Nephron progenitor cell (in vitro differentiated cells): ENCODE data around the gene MS4A4E.

Experiments used
- DNase-seq: peaks from one replicate; pipeline ENCODE4 v3.0.0; 2021
- H3K27ac Mint-ChIP-seq: 2 replicates; pipeline ENCODE4 v1.8.0; 2021; ENCODE audit warnings: mild to moderate bottlenecking, moderate library complexity, mixed read lengths
- H3K27me3 Mint-ChIP-seq: 2 replicates; pipeline ENCODE4 v1.8.0; 2021; ENCODE audit warnings: mild to moderate bottlenecking, low read depth, mixed read lengths; ENCODE audit not compliant: poor library complexity
- H3K36me3 Mint-ChIP-seq: 2 replicates; pipeline ENCODE4 v1.8.0; 2021; ENCODE audit warnings: low read depth, mixed read lengths
- H3K4me1 Mint-ChIP-seq: 2 replicates; pipeline ENCODE4 v1.8.0; 2021; ENCODE audit warnings: mixed read lengths
- H3K4me3 Mint-ChIP-seq: 2 replicates; pipeline ENCODE4 v1.8.0; 2021; ENCODE audit warnings: mild to moderate bottlenecking, moderate library complexity, mixed read lengths
- H3K9me3 Mint-ChIP-seq: 2 replicates; pipeline ENCODE4 v1.8.0; 2021; ENCODE audit warnings: mild to moderate bottlenecking, moderate library complexity, mixed read lengths
- TF ChIP-seq, protein P1 (sequence below): fragments of 200-600 bp; sonication (generic); IDR thresholded peaks from 2 replicates; pipeline ENCODE4 v1.5.0; 2021; ENCODE audit warnings: antibody characterized with exemption

Gene MS4A4E

DNA sequence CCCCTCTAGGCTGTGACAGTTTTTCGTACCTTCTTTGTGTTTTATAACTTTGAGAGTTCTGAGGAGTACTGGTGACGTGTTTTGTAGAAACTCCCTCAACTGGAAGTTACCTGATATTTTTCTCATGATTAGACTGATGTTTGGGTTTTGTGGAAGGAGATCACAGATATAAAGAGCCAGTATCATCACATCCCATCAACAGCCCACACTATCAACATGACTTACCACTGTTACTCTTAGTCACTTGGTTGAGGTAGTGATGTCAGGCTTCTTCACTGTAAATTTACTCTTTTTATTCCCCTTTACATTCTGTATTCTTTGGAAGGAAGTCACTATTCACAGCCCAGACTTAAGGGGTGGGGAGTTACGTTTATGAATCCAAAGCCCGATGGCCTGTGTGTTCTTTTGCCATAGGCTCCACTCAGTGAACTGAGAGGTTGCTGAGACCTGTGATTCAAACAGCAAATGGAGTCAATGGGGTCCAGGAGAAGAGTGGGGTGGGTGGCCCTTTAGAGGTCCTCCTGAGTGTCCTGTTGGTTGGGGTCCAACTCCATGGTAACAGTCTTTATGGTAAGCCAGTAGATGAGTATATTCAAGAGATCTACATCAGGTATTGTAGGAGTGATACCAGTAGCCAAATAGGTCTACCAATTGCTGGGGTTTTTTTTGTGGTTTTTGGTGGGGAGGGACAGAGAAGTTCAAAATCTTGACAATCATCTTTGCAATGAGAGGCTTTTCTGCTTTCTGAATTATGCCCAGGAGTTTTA lies 15.2 kb upstream of the MS4A4E start:
- no peaks in the 10 kb centered on the region for H3K9me3 Mint-ChIP-seq
- H3K36me3 Mint-ChIP-seq: no peaks in the 10 kb centered on the region
- H3K4me3 Mint-ChIP-seq: no peak overlapping the region
- no peak overlapping the region for H3K27ac Mint-ChIP-seq
- no peak for DNase-seq
- TF ChIP-seq, protein P1, sequence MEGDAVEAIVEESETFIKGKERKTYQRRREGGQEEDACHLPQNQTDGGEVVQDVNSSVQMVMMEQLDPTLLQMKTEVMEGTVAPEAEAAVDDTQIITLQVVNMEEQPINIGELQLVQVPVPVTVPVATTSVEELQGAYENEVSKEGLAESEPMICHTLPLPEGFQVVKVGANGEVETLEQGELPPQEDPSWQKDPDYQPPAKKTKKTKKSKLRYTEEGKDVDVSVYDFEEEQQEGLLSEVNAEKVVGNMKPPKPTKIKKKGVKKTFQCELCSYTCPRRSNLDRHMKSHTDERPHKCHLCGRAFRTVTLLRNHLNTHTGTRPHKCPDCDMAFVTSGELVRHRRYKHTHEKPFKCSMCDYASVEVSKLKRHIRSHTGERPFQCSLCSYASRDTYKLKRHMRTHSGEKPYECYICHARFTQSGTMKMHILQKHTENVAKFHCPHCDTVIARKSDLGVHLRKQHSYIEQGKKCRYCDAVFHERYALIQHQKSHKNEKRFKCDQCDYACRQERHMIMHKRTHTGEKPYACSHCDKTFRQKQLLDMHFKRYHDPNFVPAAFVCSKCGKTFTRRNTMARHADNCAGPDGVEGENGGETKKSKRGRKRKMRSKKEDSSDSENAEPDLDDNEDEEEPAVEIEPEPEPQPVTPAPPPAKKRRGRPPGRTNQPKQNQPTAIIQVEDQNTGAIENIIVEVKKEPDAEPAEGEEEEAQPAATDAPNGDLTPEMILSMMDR: no peak
- no peaks in the 10 kb centered on the region for H3K27me3 Mint-ChIP-seq
- no peaks in the 10 kb centered on the region for H3K4me1 Mint-ChIP-seq

DNA sequence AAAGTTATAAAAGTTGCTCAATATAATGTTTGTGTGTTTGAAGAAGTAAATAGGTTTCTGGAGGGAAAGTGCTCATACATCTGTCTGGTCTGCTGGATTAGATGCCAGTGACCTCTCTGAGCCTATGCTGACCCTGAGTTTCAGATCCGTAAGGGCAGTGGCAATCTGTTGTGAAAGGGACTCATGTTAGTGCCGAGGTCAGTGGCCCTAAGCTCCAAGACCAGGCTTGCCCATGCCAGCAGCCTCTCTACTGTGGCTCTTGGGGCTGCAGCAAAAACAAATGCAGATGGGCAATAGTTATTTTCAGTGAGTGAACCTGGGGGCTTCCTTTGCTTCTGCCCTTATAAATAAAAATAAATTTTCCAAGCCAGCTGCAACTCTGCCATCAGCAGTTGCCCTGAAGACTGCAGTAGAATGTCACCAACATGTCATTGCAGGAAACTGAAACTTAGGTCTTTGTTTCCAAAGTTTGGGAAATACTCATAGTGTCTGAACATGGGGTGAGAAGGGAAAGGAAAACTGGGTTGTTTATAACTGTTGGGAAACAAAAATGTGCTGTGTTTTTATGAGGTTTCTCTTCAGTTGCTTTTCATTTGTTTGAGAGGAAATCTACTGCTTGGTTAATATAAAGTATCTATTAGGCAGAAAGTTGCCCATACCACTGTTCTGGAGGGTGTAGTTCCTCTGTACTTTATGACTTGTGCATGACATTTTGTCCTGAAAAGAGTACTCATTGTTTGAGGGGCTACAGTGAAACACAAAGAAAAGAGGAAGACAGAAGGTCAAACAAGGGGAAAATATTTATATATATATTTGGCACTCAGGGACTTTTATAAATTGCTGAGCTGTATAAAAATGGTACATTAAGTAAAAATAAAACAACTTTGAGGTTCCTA lies 9.5 kb upstream of the MS4A4E start:
- Mint-ChIP-seq H3K27me3 (no peaks in the 10 kb centered on the region), H3K27ac (no peak overlapping the region), H3K4me1 (no peaks in the 10 kb centered on the region), H3K4me3 (no peak overlapping the region), H3K36me3 (no peaks in the 10 kb centered on the region), H3K9me3 (no peaks in the 10 kb centered on the region)
- TF ChIP-seq, protein P1: no peak
- no peak for DNase-seq

DNA sequence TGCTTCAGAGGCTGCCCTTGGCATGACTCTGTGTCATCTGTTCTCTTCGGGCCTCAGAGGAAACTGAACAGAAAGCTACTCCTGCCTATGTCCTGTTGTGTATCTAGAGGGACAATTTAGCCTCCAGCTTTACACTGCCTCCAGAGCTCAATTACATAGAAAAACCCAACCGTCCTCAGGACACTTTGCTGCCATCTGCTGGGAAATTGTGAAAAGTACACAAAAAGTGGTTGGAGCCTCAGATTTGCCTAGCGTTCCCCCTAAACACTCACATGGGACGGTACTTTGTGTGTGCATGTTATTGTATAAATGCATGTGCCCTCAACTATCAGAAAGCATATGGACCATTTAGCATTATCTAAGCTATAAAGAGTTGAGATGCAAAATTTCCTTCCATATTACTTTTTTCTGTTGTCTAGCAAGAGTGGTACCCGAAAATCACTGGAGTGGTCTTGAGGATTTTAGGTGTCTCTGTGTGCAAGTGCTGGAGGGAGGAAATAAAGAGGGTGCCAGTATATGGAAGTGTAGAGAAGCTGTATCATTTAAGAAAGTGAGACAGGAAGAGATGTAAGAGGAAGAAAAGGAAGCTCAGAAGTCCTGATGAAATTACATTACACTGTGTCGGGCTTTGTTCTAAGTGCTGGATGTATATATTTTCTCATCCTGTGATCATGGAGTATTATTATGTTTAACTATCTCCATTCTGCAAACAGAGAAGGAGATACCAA lies 8.7 kb upstream of the MS4A4E start:
- Mint-ChIP-seq H3K4me3 (no peak overlapping the region), H3K36me3 (no peaks in the 10 kb centered on the region), H3K9me3 (no peaks in the 10 kb centered on the region), H3K27ac (no peak overlapping the region), H3K4me1 (no peaks in the 10 kb centered on the region), H3K27me3 (no peaks in the 10 kb centered on the region)
- peak; percentile 39 for DNase-seq
- TF ChIP-seq, protein P1: peak; percentile 47

DNA sequence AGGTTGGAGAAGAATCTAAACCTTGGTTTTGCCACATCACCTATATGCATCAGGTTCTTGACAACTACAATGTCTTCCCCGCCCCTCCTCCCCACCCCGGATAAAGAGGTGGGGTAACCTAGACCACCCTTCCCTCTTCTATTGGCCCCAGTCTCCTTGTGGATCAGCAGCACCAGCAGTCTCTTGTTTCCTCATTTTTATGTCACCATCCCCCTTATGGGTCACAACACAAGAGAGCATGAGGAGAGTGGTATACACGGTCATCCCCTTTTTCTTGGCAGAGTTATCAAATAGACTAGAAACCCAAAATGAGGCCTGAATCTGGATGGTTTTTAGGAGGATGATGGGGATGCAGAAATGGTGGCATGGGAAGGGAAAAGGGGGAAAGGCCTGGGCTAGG lies 1.2 kb downstream of the MS4A4E start:
- no peaks in the 10 kb centered on the region for H3K4me1 Mint-ChIP-seq
- no peak overlapping the region for H3K4me3 Mint-ChIP-seq
- no peaks in the 10 kb centered on the region for H3K9me3 Mint-ChIP-seq
- H3K36me3 Mint-ChIP-seq: no peaks in the 10 kb centered on the region
- no peak overlapping the region for H3K27ac Mint-ChIP-seq
- TF ChIP-seq, protein P1: no peak
- no peaks in the 10 kb centered on the region for H3K27me3 Mint-ChIP-seq
- DNase-seq: no peak

DNA sequence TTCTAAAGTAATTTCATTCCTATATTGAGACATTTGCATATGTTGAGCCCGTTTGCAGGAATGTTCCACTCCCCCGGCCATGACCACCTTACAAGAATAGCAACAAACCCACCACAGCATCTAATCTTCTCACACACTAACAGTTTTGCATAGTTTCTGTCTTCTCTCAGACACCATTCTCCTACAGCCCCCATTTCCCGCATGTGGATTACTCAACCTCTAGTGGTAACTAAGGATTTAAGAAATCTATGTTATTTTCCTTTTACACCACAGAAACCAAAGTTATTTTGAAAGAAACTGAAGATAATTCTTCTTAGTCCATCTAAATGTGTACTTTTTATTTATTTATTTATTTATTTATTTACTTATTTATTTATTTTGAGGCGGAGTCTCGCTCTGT lies 2.3 kb downstream of the MS4A4E start:
- Mint-ChIP-seq H3K4me1 (no peaks in the 10 kb centered on the region), H3K36me3 (no peaks in the 10 kb centered on the region), H3K27ac (no peak overlapping the region), H3K9me3 (no peaks in the 10 kb centered on the region), H3K4me3 (no peak overlapping the region), H3K27me3 (no peaks in the 10 kb centered on the region)
- TF ChIP-seq, protein P1: no peak
- no peak for DNase-seq
